DOHH2 (cell line): ENCODE measurements around the gene POTEI.
"Not testable (repeated sequence)": the region's sequence is repeated elsewhere in the genome, so short reads cannot be mapped to it uniquely, and the experiment has no call there.

Source experiments
- EZH2phosphoT487 ChIP-seq: fragments of 200-600 bp; sonication (generic); IDR thresholded peaks from 2 replicates; pipeline ENCODE4 v1.6.1; 2017; ENCODE audit warnings: borderline replicate concordance, mild to moderate bottlenecking, antibody characterized with exemption, low read length, moderate library complexity, mixed read lengths
- TF ChIP-seq, protein P1 (sequence below): fragments of 200-600 bp; sonication (generic); IDR thresholded peaks from one replicate; pipeline ENCODE4 v1.5.1; 2014; ENCODE audit warnings: antibody characterized with exemption, mild to moderate bottlenecking, low read depth, low read length; ENCODE audit not compliant: poor library complexity, severe bottlenecking

GRCh38 chr2:130511747-130512451, 2.8 kb upstream of the POTEI start:
- TF ChIP-seq, protein P1, sequence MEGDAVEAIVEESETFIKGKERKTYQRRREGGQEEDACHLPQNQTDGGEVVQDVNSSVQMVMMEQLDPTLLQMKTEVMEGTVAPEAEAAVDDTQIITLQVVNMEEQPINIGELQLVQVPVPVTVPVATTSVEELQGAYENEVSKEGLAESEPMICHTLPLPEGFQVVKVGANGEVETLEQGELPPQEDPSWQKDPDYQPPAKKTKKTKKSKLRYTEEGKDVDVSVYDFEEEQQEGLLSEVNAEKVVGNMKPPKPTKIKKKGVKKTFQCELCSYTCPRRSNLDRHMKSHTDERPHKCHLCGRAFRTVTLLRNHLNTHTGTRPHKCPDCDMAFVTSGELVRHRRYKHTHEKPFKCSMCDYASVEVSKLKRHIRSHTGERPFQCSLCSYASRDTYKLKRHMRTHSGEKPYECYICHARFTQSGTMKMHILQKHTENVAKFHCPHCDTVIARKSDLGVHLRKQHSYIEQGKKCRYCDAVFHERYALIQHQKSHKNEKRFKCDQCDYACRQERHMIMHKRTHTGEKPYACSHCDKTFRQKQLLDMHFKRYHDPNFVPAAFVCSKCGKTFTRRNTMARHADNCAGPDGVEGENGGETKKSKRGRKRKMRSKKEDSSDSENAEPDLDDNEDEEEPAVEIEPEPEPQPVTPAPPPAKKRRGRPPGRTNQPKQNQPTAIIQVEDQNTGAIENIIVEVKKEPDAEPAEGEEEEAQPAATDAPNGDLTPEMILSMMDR = not testable (repeated sequence)
- TF ChIP-seq EZH2phosphoT487 = not testable (repeated sequence)
